ENCODE data around the gene TKTL1.
A peak's percentile ranks its signal among the peaks of the same experiment; 100 is the strongest.

TKTL1 gene

DNA sequence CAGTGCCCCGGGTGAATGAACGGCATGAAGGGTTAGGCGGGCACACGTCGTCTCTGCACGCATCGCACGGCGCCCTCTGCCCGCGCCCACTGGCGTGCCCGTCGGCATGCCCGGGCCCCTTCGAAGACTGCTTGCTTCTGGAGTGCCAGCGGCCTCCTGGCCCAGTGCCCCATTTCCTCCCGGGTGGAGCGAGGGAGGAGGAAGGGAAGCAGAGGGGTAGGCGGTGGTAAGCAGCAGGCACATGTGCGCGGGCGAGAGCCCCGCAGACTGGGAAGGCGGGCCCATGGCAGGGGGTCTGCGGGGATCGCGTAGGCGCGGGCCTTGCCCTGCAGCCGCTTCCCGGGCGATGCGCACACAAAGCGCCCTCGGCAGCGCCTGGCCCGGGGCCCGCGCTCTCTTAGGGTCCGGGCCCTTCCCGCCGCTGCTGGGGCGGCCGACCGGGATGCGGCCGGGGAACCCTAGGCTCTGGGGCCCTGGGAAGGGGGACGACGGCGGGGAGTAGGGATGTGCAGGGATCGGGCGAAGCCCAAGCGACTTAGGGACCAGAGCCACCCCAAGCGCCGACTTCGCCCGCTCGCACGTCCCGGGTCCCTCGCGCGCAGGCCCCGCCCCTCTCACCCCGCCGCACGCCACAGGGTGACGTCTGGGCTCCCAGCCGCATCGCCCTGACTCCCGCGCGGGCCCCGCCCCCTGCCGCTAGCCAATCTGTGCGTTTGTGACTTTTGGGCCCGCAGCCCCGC lies 82.6 kb downstream of the TKTL1 start:
- no peak for DNase-seq (ENCODE audit: low spot score)

DNA sequence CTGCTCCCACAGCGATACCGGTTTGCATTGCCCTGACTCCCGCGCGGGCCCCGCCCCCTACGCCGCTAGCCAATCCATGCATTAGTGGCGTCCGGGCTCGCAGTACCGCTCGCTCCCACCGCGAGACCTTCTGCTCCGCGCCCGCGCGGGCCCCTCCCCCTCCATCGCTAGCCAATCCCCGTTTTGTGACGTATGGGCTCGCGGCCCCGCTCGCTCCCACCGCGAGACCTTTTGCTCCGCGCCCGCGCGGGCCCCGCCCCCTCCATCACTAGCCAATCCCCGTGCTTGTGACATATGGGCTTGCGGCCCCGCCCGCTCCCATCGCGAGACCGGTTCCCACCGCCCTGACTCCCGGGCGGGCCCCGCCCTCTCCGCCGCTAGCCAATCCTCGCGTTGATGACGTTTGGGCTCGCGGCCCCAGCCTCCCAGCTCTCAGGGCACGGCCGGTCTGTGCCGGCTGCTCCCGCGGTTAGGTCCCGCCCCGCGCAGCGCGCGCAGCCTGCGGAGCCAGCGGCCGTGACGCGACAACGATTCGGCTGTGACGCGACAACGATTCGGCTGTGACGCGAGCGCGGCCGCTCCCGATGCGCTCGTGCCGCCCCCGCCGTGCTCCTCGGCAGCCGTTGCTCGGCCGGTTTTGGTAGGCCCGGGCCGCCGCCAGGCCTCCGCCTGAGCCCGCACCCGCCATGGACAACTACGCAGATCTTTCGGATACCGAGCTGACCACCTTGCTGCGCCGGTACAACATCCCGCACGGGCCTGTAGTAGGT lies 83.4 kb downstream of the TKTL1 start, which contains the start of gene EMD:
Gene EMD (plus strand): TSS at position 497 of the 770 bp plus-strand sequence. CDS start 190 bp downstream, at position 687.
- peak; percentile 95 for DNase-seq (ENCODE audit: low spot score)

DNA sequence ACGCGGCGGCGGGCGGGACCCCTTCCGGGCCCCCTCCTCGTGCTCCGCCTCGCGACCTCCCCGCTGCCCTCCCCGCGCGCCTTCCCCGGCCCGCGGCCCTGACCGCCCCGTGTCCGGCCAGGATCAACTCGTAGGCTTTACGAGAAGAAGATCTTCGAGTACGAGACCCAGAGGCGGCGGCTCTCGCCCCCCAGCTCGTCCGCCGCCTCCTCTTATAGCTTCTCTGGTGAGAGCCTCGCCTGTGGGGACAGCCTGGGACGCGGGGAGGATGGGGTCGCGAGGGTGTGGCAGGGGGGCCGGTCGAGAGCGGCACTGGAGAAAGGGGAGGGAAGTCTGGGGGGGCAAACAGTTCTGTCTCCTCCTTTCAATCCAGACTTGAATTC lies 84.0 kb downstream of the TKTL1 start:
- DNase-seq (ENCODE audit: low spot score), result no peak

Measured in hematopoietic multipotent progenitor cell treated with erythropoietin and hydrocortisone succinate and interleukin-3 and kit ligand, for 15 days (in vitro differentiated cells).